ENCODE results near the gene NPR1.

NPR1 gene

GRCh38 chr1:153671628-153672353 lies 6.7 kb upstream of the NPR1 start:
- peak overlapping the region; percentile 86 for H3K27ac ChIP-seq
- TF ChIP-seq, protein P1, sequence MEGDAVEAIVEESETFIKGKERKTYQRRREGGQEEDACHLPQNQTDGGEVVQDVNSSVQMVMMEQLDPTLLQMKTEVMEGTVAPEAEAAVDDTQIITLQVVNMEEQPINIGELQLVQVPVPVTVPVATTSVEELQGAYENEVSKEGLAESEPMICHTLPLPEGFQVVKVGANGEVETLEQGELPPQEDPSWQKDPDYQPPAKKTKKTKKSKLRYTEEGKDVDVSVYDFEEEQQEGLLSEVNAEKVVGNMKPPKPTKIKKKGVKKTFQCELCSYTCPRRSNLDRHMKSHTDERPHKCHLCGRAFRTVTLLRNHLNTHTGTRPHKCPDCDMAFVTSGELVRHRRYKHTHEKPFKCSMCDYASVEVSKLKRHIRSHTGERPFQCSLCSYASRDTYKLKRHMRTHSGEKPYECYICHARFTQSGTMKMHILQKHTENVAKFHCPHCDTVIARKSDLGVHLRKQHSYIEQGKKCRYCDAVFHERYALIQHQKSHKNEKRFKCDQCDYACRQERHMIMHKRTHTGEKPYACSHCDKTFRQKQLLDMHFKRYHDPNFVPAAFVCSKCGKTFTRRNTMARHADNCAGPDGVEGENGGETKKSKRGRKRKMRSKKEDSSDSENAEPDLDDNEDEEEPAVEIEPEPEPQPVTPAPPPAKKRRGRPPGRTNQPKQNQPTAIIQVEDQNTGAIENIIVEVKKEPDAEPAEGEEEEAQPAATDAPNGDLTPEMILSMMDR (conservative IDR thresholded peaks at IDR 0.05) = 0 out of 2 replicates have a peak, but pooled peaks have one; percentile 6

DNA sequence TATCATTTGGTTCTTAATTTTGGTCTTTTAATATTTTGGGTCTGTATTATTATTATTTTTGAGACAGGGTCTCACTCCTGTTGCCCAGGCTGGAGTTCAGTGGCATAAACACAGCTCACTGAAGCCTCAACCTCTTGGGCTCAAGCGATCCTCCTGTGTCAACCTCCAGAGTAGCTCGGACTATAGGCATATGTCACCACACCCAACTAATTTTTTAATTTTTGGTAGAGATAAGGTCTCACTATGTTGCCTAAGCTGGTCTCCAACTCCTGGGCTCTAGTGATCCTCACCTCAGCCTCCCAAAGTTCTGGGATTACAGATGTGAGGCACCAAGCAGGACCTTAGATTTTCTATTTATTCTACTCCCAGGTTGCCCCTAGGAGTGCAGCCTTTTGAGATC lies 5.0 kb upstream of the NPR1 start:
- TF ChIP-seq, protein P1 (conservative IDR thresholded peaks at IDR 0.05) = no peak
- H3K27ac ChIP-seq = no peak overlapping the region

DNA sequence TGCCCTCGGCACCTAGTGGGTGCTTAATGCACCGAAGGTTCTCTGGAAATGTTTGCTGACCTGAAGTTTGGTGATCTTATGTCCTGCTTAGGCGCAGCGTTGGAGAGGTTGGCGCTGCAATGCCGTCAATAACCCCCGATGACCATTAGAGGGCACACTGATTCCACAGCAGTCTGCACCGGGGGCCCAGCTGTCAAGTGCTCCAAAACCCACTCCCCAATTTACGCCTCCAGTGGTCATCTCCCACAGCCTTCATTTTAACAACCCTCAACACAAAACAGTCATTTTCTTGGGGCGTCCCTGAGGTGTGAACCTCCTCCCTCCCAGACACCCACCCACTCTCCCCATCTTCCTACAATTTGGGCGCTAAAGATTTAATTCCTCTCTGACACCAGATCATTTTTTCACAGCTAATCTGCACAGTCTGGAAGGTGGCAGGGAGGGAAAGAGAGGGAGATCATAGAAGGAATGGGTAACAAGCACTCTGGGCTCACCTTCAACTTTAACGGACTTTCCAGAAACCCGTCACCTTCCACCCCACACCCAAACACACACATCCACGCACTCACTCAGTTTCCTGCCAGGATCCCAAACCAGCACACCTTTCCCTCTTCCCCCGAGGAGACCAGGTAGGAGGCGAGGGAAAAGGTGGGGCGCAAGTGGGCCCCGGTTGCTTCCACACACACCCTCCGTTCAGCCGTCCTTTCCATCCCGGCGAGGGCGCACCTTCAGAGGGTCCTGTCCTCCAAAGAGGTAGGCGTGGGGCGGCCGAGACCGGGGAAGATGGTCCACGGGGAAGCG lies 570 bp upstream of the NPR1 start:
- H3K27ac ChIP-seq = no peak overlapping the region; the same call in 1 of the 2 replicates
- TF ChIP-seq, protein P1 (conservative IDR thresholded peaks at IDR 0.05) = peak; percentile 99

DNA sequence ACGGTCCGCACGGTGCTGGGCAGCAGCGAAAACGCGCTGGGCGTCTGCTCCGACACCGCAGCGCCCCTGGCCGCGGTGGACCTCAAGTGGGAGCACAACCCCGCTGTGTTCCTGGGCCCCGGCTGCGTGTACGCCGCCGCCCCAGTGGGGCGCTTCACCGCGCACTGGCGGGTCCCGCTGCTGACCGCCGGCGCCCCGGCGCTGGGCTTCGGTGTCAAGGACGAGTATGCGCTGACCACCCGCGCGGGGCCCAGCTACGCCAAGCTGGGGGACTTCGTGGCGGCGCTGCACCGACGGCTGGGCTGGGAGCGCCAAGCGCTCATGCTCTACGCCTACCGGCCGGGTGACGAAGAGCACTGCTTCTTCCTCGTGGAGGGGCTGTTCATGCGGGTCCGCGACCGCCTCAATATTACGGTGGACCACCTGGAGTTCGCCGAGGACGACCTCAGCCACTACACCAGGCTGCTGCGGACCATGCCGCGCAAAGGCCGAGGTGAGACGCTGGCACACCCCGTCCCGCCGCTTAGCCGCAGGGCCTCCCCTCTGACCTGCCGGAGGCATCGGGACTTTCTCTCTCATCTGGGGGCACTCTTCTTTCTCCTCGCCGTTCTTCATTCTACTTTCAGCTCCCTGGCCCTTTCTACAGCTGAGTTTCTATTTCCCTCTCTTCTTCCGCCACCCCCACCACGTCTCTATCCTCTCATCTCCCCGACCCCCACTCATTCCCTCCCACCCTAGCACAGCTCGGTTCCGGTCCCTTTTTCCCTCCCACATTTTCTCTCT lies 1.0 kb downstream of the NPR1 start:
- TF ChIP-seq, protein P1 (conservative IDR thresholded peaks at IDR 0.05) = 0 out of 2 replicates have a peak, but pooled peaks have one; percentile 20
- H3K27ac ChIP-seq = peak overlapping the region; percentile 10; the same call in 1 of the 2 replicates

DNA sequence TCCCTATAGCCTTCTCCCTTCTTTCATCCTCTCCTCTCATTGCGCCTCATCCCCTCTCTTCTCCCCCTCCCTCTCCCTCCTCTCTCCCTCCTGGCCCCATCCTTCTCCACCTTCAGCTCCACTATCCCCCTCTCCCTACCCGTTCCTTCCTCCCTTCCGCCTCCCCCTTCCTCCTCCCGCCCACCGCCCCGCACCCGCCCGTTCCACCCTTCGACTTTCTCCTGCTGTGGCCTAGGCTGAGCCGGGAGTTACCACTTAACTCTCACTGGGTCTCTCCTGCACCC lies 1.6 kb downstream of the NPR1 start:
- H3K27ac ChIP-seq = no peak overlapping the region
- TF ChIP-seq, protein P1 (conservative IDR thresholded peaks at IDR 0.05) = no peak

GRCh38 chr1:153682730-153683129 lies 4.2 kb downstream of the NPR1 start:
- no peak overlapping the region for H3K27ac ChIP-seq
- TF ChIP-seq, protein P1 (conservative IDR thresholded peaks at IDR 0.05) = no peak

GRCh38 chr1:153683854-153684253 lies 5.4 kb downstream of the NPR1 start:
- H3K27ac ChIP-seq = no peak overlapping the region
- TF ChIP-seq, protein P1 (conservative IDR thresholded peaks at IDR 0.05) = no peak

Data from VCaP (cell line).